Spleen (tissue), 7 donors: Measurements from ENCODE around the gene STARD3NL.

ENCODE experiments used
- POLR2AphosphoS5 ChIP-seq, 3 donors: sonication (generic); formaldehyde crosslinking; IDR thresholded peaks; one replicate each; pipeline ENCODE4 v1.5.1; 2017; ENCODE audit warnings: antibody characterized with exemption in 3 of 3
- TF ChIP-seq, protein P1 (sequence below), 11 experiments: fragments of 200-600 bp in 7 of 11; fragments of 450-650 bp in 4 of 11; sonication (generic) in 4 of 11; IDR thresholded peaks in 8 of 11; conservative IDR thresholded peaks in 3 of 11; 1 replicate in 7 of 11; 2 replicates in 4 of 11; pipeline versions ENCODE4 v1.4.0 to v1.8.0; 2016 to 2021; ENCODE audit warnings: antibody characterized with exemption in 11 of 11, inconsistent platforms in 4 of 11, mild to moderate bottlenecking in 1 of 11
- donor health status: DM: no; HTN: no; CAD: no; lungs with moderate emphysema.
- donor health status: DM: no; HTN: no; CAD: no.
- donor health status: DM: no; HTN: no; CAD: no.

DNA sequence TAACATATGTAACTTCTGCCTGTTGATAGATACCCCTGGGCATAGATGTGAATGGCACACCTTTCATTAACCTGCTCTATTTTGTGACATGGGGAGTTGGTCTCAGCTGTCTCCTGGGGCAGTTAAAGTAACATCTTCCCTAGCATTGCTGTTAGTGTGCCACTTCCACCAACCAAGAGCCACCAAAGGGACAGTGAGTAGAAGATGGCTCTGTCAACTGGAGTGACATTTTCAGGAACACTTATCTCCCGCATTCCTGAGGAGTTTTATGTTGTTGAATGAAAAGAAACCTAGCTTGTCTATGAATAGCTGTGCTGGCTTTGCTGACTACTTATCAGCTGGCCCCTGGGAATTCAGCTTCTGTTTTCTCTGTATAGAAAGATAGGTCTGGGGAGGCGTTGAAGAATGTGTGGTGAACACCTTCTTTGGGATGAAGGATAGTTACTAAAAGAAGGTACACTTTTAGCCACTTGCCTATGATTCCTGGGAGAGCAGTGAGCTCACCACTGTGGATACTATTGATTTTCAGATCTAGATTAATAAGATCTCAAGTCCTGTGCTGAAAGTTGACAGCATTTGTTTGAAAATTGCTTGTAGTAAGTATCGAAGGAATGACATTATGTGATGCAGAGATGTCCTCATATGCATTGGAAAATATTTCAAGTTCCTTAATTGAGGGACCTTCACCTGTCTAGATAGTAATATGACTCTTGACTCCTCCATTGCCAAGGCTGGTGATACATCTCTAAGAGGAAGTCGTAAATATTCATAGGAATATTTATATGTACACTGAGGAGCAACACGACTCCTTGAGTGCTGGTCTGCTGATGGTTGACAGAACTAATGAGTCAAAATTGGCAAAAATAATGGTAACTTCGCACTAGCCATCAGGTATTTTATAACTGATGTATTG, 7.6 kb downstream of the STARD3NL start:
- TF ChIP-seq, protein P1, sequence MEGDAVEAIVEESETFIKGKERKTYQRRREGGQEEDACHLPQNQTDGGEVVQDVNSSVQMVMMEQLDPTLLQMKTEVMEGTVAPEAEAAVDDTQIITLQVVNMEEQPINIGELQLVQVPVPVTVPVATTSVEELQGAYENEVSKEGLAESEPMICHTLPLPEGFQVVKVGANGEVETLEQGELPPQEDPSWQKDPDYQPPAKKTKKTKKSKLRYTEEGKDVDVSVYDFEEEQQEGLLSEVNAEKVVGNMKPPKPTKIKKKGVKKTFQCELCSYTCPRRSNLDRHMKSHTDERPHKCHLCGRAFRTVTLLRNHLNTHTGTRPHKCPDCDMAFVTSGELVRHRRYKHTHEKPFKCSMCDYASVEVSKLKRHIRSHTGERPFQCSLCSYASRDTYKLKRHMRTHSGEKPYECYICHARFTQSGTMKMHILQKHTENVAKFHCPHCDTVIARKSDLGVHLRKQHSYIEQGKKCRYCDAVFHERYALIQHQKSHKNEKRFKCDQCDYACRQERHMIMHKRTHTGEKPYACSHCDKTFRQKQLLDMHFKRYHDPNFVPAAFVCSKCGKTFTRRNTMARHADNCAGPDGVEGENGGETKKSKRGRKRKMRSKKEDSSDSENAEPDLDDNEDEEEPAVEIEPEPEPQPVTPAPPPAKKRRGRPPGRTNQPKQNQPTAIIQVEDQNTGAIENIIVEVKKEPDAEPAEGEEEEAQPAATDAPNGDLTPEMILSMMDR (IDR thresholded peaks at IDR 0.05 in 8 of 11, conservative IDR thresholded peaks at IDR 0.05 in 3 of 11) = no peak
- no peak for TF ChIP-seq POLR2AphosphoS5 (IDR thresholded peaks at IDR 0.05)
